GM21529 (cell line): ENCODE data around the gene ADNP.
"Not testable (repeated sequence)": the region's sequence is repeated elsewhere in the genome, so short reads cannot be mapped to it uniquely, and the experiment has no call there.

Source experiments
- ATAC-seq: cut with Tn5 transposase; IDR thresholded peaks from one replicate; pipeline ENCODE4 v1.9.1; 2021; ENCODE audit not compliant: unreplicated experiment

The ADNP gene

DNA sequence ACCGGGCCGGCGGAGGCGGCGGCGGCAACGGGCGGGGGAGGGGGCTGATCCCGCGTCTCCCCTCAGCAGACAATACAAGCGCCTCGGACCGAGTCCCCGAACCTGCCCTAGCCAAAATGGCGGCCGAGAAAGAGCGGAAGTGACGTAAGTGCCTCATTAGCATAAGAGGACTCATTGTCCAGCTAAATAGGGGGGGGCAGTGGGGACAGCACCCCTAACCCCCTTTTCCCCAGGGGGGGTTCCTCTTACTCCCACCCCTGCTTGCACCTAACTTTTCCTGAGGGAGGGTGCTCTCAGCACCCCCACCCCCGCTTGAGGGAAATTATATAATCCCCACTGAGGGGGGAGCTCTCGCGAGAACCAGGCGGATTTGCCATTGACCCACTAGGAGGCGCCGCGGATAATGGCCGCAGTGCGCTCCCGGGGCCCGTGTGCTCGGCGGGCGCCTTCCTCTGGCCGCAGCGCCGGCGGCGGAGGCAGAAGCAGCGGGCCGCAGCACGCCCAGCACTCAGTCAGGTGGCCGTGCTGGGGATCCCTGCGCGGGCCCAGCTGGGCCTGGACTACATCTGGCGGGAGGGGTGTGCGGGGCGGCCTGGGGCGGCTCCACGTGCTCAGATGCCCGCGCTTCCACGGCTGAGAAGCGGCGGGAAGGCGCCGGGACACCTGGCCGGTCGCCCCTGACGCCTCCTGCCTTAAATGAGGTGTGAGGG is at the start of gene ADNP:
ADNP (minus strand) TSS at position 132 of the 710 bp plus-strand sequence. CDS start 27,441 bp downstream, outside the sequence.
- ATAC-seq, result peak; percentile 62

DNA sequence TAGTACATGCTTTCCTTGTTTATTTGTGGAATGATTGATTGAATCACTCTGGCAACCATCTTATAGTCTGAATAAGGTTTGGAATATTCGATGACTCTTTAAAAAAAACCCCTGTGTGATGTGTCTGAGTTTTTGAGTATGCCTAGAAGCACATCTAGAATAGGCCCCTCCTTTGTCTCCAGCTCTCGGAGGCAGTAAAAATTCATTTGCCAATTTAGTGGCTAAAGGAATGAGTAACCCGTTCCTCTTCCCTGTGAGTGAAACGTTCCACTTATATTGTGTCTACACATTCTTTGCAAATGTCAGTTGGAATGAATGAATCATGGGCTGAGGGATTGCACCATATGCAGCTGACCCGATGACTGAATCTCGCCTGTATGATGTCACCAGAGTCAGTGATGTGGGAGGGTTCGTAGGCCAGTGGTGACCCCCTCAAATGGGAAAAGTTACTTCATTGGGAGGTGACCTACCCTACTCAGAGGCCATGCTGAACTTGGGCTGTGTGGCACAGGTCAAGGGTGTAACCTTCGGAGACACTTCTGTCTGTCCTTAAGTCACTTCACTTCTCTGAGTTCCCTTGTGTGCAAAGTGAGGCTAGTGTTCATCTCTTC is 48.9 kb upstream of the ADNP start:
- no peak for ATAC-seq

DNA sequence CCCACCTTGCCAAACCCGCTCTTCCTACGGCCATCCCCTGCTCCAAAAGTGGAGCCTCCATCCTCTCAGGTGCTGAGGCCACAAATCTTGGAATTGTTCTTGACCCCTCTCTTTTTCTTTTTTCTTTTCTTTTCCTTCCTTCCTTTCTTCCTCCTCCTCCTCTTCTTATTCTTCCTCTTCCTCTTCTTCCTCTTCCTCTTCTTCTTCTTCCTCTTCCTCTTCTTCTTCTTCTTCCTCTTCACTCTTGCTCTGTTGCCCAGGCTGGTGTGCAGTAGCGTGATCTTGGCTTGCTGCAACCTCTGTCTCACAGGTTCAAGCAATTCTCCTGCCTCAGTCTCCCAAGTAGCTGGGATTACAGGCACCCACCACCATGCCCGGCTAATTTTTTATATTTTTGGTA is 47.3 kb upstream of the ADNP start:
- not testable (repeated sequence) for ATAC-seq

DNA sequence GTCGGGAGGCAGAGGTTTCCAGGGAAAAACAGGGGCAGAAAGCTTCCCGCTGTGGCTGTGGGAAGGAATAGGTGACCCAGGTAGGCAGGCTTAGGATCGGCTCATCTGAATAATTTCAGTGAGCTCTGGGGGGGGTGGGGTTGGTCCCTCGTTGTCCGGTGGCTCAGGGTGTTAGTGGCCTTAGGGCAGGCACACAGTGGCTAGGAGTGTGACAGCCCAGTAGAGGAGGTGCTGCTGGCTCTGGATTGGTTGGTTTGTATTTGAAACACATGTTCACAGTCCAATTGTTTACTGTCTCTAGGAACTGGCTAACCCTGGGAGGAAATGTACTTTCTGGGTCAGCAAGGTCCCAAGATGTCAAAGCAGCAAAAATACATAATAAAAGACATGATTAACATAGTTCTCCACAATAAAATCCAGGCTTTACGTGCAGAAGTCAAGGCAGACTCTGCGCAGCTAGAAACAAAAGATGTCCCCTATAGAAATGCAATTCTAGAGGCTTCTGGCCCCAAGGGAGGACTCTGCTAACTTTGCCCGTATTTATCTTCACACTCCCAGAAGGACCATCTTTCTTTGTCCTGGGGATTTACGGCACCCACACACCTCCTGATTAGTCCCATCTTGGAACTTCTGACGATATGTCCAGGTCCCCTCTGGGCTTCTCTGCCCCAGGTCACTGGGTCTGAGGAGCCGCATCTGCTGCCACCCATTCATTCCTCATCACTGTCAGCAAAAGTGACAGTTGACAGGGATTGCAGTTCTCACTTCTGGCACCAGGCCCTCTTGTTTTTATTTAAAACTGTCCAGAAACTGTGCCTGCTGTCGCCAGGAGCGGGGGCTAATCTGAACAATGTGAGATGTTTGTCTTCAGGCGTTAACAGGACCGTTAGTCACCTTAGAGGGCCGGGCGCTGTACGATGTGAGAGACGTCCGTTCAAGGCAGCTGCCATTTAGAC is 46.1 kb upstream of the ADNP start:
- no peak for ATAC-seq

DNA sequence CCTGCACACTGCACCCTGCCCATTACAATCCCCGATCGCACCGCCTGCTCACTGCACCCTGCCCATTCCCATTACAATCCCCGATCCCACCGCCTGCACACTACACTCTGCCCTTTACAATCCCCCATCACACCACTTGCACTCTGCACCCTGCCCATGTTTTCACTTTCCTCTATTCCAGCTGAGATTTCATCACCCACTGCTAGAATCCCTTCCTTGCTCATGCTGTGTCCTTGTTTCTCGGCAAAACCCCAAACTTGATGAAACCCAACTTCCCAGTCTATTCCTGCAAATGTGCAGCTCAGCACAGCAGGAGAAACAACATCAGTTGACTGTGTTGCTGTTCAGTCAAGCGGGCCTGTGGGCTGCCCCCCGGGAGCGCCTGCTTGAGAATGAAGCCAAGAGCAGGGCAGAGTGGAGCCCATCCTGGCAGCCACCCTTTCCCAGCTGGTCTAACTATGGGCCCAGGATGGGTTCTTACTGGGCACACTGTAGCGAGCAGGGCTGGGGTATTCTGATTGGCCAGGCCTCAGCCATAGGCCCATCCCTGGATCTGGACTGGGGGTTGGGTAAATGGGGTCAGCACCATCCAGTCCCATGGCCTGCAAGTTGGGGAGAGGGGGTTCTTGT is 44.6 kb upstream of the ADNP start:
- ATAC-seq, result no peak

DNA sequence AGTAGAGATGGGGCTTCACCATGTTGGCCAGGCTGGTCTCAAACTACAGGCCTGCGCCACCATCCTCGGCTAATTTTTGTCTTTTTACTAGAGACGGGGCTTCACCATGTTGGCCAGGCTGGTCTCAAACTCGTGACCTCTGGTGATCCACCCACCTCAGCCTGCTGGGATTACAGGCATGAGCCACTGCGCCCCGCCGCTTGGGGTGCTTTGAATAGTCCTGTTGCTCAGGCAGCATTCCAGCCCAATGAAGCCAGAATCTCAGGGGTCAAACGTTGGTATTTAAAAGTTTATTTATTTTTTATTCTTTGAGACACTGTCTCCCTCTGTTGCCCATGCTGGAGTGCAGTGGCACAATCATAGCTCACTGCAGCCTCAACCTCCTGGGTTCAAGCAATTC is 38.7 kb upstream of the ADNP start:
- no peak for ATAC-seq

DNA sequence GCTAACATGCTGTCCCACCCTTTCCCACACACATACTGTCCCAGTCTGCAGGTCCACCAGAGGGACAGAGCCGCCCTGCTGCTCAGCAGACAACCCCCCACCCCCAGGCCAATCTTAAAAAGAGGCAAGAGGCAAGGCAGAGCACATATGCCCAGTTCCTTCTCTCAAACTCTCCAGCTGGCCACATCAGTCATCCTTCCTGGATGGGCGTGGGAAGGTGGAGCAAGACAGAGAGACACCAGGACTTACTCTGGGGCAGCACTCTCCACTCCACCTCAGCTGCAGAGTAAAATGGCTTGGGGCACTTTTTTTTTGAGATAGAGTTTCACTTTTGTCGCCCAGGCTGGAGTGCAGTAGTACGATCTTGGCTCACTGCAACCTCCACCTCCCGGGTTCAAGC is 38.2 kb upstream of the ADNP start:
- ATAC-seq, result no peak

DNA sequence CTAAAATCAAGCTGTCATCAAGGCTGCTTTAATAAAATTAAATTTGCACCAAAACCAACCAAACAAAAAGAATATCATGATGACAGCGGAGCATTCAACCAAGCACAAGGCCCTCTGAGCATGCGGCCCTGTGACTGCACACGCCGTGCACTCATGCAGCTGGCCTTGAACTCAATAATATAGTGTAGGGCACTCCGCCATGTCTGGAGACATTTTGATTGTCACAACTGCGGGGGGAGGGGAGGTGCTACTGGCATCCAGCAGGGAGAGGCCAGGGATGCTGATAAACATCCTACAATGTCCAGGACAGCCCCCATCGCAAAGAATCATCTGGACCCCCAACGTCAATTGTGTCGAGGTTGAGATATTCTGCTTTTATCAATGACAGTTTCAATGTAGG is 37.1 kb upstream of the ADNP start:
- ATAC-seq, result no peak

DNA sequence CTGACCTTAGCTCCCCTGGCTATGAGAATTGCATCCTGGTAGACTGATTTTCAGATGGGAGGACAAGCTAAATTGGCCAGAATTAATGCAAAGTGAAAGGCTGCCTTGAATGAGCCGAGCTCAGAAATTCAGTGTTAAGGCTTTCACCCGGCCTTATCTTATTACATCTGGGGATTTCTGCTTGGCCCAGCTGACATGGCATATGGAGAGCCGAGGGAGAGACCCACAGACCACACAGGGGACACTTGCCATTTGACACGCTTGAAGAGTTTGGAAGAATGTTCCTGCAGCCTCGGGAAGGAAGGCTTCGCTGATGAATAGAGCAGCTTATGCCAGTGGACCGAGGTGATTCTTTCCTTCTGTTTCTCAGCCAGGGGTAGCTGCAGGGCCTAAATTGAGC is 36.3 kb upstream of the ADNP start:
- ATAC-seq, result no peak

DNA sequence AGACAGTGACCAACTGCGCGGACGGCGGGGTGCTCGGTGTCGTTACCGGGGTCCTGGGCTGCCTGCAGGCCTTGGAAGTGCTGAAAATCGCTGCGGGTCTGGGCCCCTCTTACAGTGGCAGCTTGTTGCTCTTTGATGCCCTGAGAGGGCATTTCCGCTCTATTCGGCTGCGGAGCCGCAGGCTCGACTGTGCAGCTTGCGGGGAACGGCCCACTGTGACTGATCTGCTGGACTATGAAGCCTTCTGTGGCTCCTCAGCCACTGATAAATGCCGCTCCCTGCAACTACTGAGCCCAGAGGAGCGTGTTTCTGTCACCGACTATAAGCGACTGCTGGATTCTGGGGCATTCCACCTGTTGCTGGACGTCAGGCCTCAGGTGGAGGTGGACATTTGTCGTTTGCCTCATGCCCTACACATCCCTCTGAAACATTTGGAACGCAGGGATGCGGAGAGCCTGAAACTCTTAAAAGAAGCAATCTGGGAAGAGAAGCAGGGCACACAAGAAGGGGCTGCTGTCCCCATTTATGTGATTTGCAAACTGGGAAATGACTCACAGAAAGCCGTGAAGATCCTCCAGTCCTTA is 28.4 kb upstream of the ADNP start:
- ATAC-seq, result no peak

DNA sequence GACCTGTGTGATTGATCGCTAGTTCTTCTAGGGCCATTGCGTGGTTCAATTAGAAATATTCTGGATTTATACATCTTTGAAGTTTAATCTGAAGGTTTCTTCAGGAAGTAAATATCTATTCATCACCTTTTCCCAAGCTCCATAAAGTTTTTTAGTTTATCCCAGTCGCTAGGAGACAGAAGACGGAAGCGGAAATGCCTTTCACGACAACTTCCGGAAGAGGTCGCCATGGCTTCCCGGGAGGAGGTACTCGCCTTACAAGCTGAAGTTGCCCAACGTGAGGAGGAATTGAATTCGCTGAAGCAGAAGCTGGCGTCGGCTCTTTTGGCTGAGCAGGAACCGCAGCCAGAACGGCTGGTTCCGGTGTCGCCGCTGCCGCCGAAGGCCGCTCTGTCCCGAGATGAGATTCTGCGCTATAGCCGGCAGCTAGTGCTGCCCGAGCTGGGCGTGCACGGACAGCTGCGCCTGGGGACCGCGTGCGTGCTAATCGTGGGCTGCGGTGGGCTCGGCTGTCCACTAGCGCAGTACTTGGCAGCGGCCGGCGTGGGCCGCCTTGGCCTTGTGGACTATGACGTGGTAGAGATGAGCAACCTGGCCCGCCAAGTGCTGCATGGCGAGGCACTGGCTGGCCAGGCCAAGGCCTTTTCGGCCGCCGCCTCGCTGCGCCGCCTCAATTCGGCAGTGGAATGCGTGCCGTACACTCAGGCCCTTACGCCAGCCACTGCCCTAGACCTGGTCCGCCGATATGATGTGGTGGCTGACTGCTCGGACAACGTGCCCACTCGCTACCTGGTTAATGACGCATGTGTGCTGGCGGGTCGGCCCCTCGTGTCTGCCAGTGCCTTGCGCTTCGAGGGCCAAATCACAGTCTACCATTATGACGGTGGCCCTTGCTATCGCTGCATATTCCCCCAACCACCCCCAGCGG is 27.6 kb upstream of the ADNP start, which contains the start of gene MOCS3:
MOCS3 (plus strand) TSS at position 204 of the 928 bp plus-strand sequence; CDS start at position 229, 25 bp downstream.
- ATAC-seq, result peak; percentile 80

DNA sequence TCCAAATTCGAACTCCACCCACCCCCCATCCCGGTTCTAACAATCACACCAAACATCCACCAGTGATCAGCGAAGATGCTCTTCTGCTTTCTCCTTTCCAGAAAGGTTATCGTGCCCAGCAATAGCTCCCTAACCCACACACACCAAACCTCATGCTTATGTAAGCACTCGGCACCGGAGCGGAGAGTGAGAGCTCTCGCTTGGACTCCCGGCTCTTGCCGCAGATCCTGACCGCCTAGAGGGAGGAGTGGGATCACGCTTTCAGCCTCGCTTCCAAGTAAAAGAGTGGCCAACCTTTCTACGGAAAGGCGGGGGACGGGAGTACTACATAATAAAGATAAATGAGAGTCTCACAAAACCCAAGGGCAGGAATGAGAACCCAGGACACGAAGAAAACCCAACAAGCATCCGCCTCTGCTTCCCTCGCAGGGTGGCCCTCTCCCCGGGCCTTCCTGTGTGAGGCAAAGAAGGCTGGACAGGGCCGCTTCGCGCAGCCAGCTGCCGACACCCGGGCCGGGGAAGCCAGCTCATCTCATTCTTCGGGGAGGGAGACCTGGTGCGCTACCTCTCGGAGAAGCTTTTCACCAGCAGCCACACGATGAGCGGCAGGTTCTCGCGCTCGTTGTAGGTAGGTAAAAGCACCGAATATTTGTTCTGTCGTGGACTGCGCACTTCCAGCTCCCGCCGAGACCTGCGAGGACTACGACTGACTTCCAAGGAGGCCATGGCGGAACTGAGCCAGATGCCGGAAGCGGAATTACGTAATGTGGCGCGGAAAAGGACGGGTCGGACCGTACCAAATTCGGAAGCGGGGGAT is 26.8 kb upstream of the ADNP start, which contains the start of gene DPM1:
DPM1 (minus strand) TSS at position 735 of the 817 bp plus-strand sequence; CDS start at position 726, 9 bp downstream.
- ATAC-seq, result peak; percentile 80

DNA sequence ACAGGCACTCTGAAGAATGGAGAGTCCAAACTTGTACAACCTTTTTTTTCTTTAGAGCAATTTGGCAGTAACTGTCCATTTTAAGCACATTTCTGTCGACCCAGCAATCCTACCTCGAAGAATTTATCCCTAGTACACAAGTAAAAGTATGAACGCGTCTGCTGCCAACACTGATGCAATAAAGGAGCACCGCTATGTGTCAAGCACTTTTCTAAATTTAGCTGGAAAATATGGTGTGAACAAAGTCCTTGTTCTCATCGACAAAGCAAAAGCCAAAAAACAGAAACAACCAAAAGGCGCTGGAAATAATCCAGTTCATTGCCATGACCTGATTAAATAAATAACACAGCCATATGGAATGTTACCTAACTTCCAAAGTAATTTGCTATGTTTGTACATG is 26.0 kb upstream of the ADNP start:
- ATAC-seq, result no peak

DNA sequence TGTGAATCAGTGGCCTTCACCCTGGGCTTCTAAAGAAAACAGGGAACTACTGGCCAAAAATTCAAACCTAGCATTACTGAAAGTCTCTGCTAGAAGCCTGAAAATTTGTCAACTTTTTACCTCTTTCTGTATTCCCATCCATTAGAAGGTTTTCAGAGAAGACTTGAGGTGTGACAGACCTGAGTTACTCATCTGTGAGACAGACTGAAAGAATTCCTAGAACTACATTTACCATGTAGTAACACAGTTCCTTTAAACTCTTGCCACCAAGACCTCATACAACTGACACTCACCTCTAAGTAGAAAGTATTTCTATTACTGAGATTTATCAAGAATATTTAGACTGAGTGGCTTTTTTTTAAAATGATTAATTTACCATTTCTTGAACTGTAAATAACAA is 22.6 kb upstream of the ADNP start:
- no peak for ATAC-seq

DNA sequence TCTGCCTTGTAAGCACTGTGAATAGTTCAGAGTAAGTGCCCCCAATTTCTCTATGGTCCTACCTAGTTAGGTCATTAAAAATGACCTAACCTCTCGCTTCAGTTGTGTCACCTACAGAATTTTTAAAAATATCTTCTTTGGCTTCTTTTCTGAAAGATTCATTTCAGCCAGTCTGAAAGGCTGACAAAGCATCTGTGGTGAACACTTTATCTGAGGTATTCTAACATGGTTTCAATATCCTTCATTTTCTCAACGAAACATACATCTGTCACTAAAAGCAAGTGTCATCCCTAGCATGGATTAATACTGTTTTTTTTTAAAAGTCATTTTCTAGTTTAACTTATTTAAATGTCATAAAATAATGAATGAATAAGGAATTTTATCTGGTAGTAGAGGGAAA is 22.0 kb upstream of the ADNP start:
- ATAC-seq, result no peak

DNA sequence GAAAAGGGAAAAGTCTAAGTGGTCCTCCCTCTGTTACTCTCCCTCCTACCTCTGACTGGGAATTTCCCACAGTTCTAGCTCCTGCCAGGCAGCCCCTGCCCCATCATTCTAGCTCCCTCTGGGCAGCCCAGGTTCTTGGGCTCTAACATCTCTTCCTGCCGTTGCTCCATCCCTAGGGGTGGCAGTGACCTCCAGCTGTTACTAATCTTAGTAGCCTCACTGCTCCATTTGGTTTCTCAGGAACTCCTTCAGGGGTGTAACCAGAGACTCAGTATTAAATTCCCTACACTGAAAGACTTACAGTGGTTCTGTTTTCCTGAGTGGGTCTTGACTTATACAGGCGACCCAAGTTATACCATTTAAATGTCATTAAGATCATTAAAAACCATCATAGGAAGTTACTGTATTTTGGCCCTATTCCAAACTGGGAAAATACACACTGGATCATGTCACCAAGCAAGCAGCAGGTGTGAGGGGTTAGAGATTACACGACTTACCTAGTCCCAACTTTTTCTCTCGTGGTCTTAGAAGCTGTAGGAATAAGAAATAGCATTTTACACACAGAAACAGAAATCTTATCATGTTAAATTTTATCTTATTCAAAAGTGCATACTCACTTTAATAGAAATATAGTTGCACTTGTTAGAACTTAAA is 17.0 kb upstream of the ADNP start:
- no peak for ATAC-seq

DNA sequence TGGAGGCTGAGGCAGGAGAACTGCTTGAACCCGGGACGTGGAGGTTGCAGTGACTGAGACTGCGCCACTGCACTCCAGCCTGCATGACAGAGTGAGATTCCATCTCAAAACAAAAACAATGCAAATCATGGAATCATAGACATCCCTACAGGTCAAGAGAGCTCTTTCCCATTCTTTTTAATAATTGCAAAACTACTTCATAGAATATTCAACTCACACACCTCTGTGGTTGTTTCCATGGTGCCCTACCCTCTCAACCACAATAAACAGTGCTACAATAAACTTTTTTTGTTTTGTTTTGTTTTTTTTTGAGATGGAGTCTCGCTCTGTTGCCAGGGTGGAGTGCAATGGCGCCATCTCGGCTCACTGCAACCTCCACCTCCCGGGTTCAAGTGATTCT is 11.8 kb upstream of the ADNP start:
- ATAC-seq, result no peak

DNA sequence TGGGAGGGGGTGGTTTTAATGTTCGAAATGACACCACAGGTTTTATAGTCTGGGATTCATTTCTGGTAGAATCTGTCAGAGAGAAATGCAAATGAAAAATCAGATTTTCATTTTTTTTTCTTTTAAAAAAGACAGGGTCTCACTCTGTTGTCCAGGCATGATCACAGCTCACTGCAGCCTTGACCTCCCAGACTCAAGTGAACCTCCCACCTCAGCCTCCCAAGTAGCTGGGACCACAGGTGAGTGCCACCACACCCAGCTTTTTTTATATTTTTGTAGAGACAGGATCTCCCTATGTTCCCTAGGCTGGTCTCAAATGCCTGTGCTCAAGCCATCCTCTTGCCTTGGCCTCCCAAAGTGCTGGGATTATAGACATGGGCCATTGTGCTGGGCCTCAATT is 2.4 kb upstream of the ADNP start:
- no peak for ATAC-seq
